Measurements from ENCODE around the gene ZDHHC4.
A peak's percentile ranks its signal among the peaks of the same experiment; 100 is the strongest.

Gene ZDHHC4

DNA sequence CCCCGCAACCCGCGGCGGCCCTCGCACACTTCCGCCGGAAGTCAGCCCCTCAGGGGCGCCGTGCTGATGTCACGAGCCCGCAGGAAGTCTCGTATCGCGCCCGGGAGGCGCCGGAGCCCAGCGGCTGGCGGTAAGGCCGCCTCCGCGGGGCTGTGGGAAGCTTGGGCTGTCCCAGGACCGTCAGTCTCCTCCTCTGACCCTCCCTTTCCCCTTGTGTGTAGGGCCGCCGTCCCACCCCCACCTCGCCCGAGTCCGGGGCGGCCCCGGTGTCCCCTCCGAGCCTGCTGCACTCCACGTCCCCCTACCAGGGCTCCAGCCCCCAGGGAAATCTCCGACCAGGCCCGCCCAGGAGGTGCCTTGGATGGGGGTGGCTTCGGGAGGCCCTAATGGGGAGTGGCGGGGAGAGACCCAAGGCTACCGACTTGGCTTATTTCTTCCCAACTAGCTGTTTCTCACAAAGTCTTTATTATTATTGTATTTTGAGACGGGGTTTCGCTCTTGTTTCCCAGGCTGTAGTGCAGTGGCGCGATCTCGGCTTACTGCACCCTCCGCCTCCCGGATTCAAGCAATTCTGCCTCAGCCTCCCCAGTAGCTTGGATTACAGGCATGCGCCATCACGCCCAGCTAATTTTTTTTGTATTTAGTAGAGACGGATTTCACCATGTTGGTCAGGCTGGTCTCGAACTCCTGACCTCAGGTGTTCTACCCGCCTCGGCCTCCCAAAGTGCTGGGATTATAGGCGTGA is at the start of gene ZDHHC4:
Gene ZDHHC4 (plus strand): TSS at position 86 of the 745 bp plus-strand sequence. CDS start 3,108 bp downstream, outside the sequence.
- DNase-seq, result peak; percentile 87

DNA sequence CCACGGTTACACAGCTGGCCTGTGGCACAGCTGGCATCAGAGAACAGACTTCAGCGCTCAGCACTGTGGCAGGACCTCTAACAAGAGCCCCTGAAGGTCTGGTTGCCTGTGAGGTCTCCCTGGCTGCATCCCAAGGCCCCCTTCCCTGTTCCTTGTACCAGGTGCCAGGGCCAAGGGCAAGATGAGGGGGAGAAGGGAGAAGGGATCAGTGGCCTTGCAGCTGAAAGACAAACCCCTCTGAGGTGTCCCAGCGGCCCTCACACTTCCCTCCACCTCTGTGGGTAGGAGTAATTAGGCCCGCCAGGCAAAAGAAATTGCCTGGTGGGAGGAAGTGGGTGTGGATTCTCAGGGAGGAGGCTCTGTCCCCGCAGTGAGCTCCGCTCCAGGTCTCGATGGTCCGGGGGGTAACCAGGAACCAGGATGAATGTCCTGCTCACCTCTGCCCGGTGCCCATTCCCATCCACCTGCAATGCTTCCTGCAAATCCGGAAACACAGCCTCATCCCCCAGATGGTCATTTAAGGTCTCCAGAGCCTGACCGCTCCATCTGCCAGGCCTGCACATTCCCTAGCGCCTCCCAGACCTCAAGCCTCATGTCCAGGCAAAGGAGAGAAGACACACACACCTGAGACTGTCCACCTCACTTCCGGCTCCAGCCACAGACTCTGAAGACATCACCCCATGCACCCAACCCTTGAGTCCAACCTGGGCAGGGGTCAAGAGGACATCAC is 48.7 kb upstream of the ZDHHC4 start:
- no peak for DNase-seq

DNA sequence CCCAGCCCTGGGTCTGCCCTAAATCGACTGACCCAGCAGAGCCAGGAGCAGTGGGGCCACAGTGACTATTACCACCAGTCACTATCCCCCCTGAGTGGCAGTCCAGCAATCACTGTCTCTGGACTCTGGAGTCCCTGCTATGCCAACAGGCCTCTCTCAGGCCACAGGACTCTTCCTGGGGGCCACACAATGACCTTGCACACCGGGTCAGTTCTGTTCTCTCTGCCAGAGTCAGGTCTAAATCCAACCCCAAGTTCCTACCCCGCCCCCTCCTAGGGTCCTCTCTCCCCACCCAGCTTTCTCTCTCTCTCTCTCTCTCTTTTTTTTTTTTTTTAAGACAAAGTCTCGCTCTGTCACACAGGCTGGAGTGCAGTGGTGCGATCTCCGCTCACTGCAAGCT is 47.6 kb upstream of the ZDHHC4 start:
- no peak for DNase-seq

DNA sequence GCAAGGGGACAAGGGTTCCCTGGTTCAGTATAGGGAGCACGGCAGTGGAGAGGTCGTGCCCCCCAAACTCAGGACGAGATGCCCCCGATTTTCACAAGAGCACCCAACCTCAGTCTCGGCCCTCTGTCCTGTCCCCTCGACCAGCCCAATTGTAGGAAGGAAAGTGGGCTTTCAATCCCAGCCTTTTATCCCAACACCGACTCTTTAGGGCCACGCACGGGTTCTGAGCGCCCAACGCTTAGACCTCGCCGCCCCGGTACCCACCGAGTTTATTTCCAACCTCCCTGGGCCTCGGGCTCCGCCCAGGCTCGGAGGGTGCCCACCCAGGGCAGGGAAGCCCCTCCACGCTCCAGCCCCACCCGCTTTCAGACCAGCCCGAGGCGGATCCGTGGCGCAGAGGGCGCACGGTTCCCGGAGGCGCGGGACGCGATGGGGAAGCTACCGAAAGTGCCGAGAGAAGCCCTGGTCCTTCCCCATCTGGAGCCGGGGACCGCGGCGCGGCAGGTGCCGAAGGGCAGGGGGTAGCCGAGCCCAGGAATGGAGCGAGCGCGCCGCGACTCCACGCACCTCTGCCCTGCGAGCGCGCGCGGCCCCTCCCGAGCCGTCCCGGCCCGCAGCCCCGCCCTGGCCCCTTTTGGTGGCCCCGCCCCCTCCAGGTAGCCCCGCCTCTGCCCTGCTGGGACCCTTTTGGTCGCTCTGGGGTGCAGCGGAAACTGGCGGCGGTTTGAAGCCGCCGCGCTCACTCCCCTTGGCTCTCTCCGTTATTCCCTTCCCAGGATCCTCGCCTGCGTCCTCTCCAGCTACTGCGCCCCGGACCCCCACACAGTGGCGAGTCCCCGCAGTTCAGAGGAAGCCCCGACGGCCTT is 46.4 kb upstream of the ZDHHC4 start:
- peak; percentile 67 for DNase-seq

DNA sequence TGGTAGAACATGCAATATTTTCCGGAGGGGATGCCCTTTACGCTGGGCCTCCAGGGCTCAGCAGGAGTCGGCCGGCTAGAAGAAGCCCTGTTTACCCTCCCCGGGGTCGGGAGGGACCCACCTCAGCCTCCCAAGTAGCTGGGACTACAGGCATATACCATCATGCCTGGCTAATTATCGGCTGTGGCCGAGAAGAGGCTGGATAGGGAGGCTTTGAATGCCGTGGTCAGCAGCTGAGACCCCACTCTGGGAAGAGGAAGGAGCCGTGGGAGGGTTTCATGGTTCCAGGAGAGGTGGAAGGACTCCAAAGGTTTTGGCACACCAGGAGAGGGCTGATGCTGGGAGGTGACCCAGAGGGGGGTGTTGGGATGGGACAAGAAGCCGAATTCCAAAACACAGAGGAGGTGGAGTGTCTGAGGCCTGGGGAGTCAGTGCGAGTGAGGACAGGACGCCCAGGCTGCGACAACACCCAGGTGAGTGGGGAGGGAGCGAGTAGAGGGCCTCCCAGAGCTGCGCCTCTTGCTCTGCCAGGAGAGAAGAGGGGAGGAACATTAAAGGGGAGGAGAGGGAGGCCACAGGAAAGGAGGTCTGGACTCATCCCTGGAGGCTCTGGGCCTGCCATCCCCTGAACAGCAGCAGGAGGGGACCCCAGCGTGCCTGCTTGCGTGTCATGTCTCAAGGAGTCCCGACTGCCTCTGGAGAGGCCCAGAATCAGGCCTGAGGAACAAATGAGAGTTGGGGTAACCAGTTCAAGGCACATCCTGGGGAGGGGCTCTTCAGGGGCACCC is 45.6 kb upstream of the ZDHHC4 start:
- no peak for DNase-seq

DNA sequence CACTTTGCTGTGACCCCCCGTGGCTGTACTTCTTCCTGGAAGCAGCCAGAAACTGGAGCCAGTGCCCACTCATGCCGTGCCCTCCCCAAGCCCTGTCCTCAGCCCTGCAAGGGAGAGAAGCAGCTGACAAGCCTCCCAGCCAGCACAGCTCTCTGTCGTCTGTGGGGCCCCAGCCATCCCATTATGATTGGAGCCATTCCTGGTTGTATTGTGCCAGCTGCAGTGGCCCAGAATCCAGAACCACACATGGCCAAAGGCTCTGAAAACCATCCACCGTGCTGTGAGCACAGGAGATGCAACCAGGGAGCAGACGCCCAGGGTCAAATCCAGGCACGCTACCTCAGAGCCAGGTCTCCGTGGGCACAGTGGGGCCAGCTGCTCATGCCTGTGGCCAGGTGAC is 44.7 kb upstream of the ZDHHC4 start:
- no peak for DNase-seq

DNA sequence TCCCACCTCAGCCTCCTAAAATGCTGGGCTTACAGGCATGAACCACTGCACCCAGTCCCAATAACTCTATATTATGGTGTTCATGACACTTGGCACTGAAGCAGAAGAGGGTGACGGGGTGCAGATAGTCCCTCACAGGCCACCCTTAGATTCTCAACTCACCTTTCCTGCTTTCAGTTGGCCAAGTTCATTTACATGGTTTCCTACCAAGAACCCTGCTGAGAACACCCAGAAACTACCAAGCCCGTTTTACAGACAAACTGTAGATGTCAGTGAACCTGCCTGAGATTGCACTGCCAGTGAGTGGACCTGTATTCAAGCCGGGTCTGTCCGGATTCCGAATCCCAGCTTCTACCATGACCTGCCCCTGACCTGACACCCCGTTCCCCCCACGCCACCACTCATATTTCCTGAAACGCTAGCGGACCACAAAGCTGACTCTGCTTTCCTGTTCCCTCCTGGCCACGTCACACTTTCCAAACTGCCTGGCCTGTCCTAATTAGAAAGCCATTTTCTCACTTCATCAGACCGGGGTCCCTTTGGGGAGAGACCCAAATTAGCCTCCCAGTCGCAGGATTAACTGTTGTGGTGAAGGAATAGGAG is 43.3 kb upstream of the ZDHHC4 start:
- no peak for DNase-seq

DNA sequence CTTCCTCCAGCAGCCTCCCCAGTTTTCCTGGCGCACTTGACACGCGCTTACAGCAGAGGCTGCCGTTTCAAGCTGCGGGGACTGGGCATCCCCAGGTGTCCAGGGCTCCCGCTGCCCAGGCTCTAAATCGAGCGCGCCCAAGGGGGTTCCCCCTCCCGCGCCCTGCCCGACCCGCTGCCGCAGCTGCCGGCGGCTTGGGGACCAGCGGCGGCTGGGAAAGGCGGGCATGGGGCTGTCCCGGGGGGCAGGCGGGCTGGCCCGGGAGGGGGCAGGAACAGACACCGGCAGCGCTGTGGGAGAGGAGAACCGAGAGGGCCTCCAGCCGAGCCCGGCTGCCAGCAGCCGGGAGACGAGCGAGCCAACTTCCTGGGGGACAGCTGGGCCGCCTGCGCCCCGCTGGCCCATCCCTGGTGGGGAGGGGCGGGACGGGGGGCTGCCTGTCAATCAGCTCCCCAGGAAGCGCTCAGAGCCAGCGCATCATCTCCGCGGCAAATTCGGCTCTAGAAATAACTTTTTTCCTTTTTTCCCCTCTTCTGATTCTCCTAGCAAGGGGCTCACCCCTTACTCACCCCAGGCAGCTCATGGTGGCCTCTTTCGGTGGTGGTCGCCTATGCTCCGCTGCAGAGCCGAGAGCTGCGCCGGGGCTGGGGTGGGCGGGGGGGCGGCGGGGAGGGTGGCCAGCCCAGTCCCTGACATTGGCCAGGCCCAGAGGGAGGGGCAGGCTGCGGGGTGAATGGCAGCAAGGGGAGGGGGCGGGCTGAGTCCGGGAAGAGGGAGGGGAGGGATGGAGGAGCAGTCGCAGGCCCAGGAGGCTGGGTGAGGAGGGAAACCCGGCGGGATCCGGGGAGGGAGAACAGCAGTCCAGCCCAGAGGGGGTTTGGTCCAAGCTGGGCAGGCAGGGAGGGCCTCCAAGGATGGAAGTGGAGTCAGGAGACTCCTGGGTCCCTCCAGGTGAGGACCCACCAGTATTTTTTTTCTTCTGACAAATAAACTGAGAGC is 40.7 kb upstream of the ZDHHC4 start:
- DNase-seq, result no peak

DNA sequence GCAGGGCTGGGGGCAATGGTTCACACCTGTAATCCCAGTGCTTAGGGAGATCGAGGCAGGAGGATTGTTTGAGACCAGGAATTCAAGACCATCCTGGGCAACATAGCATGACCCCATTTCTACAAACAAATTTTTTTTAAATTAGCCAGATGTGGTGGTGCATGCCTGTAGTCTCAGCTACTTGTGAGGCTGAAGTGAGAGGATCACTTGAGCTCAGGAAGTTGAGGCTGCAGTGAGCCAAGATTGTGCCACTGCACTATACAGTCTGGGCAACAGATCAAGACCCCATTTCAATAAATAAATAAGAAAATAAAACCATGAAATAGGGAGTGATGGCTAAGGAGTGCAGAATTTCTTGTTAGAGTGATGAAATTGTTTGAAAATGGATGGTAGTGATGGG is 34.9 kb upstream of the ZDHHC4 start:
- no peak for DNase-seq

DNA sequence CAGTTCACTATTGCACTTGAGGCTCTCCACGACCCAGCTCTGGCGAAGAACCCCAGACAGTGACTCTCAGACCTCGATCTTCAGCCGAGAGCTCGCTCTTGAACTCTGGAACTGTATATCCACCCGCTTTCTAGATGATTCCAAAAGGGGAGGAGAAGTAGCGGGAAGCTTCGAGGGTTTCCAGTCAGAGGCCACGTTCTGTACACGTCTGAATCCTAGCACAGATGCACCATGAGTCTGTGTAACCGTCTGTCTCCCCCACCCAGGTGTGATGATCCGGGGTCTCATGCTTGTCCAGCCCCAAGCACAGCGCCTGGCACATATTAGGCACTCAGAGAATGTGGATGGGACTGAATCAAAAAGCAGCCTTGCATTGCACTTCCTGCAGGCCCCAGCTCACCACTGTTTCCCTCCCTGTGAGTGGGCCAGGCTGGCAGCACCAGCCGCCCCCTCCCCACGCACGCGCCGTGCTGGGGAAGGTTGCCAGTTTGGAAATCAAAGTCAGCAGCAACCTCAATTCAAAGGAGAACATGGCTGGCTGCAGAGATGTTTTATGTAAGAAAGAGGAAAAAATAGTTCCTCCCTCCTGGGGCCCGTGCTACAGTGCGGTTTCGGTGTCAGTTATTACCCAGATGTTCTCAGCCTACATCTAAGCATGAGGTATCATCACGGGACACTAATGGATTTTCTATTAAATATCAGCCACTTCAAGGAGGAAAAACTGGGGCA is 31.7 kb upstream of the ZDHHC4 start:
- DNase-seq, result peak; percentile 10

DNA sequence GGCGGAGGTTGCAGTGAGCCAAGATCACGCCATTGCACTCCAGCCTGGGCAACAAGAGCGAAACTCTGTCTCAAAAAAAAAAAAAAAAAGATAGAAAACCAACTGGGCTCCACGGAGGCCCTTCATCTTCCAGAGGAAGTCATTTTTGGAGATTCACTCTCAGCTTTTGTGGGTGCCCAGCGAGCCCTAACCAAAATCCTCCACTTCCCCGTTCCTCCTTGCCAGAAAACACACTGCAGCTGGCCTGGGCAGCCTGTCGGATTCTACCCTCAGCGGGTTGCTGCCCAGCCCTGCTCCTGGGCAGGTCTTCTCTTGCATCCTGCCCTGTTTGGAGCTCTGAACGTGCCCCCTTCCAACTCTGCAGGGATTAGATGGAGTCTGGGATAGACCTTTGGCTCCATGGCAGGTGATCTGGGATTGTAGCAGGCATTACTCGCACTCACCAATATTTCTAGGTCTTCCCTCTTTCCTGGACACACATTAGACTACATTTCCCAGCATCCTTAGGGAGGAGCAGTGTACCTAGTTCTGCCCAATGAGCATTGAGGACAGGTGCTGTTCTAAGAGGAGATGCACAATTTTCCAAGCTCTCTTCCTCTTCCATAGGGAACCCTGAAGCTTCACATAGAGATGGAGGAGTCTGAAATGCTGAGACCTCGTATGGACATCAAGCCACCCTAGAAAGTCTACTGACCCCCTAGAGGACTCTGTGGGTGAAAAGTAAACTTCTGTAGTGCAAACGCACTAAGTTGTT is 30.6 kb upstream of the ZDHHC4 start:
- DNase-seq, result no peak

DNA sequence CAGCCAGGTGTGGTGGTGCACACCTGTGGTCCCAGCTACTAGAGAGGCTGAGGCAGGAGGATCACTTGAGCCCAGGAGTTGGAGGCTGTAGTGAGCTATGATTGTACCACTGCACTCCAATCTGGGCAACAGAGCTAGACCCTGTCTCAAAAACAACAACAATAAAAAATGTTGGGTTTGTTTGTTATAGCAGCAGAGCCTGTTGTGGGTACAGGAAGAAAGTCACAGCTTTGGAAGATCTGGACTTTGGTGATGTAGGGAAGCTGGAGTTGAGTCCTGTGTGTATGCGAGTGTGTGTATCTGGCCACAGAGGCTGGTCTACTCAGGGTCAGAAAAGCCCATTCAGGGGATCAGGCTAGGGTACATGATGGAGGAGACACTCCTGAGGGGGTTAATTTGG is 29.9 kb upstream of the ZDHHC4 start:
- no peak for DNase-seq

DNA sequence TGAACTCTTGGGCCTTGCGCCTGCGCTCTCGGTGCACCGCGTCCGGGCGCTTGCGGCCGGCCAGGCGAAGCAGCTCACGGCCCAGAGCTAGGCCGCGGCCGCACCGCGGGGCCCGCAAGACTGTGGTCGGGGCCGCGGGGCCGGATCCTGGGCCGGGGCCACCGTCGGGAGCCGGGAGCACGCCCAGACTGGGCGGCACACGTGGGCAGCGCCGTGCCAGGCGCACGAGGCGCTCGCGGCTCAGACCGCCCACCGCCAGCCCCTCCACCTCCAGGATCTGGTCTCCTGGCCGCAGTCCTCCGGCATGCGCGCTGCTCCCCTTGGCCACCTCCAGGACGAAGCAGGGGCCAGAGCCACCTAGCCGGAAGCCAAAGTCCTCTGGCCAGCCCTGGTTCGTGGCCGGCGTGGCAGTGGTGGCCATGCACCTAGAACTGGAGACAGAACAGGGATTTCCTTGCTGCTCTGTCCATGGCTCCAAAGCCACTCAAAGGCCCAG is 26.2 kb upstream of the ZDHHC4 start, which contains the start of gene GRID2IP:
Gene GRID2IP (minus strand): TSS at position 446 of the 496 bp plus-strand sequence. CDS start 25 bp downstream, at position 421.
- DNase-seq, result no peak

DNA sequence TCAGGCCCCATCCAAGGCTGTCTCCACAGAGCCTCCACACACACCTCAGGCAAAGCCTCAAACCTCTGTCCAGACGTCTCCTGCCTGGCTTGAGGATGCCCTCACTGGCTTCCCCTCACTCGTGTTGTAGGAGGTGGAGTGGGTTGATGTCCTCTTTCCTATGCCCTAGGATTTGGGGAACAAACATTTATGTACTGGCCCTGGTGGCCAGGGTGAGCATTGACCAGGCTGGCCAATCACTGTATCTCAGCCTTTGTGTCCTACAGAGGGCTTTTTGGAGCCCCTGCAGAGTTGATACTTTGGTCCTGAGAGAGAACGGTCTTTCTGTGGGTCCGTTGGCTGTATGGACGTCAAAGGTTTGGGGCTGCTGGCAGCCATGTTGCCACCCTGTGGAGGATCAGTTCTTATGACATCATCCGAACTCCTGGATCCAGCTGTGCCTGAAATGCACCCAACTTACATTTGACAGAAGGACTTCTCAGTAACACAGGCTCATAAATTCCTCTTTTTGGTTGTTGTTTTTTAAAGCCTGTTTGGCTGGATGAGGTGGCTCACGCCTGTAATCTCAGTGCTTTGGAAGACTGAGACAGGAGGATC is 23.7 kb upstream of the ZDHHC4 start:
- DNase-seq, result no peak

DNA sequence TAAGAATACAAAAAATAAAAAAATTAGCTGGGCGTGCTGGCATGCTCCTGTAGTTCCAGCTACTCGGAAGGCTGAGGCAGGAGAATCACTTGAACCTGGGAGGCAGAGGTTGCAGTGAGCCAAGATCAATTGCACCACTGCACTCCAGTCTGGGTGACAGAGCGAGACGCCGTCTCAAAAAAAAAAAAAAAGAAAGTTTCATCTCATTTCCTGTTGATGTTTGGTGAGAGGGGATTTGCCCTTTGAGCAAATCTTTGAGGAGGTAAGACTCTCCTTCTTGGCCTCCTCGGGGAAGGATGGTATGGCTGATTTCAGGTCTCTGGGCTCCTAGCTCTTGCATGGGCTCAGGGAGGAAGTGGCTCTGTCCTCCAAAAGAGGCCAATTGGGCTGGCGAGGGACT is 22.4 kb upstream of the ZDHHC4 start:
- DNase-seq, result no peak

DNA sequence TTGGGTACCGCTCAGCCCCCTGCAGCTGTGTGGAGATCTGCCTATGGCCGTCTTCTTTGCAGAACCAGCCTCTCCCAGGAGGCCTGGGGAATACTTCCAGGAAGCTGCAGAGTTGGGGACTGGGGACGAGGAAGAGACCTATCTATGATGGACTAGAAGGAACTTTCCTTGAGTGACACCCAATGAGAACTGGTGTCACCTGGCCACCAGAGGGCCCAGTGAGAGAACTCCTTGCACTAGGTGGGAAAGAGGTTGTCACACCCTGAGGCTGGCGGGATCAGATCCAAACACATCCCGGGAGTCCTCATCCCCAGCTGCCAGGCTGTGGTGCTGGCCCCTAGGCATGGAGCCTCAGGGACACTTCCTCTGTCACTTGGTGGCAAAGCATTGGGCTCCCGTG is 21.1 kb upstream of the ZDHHC4 start:
- DNase-seq, result no peak

DNA sequence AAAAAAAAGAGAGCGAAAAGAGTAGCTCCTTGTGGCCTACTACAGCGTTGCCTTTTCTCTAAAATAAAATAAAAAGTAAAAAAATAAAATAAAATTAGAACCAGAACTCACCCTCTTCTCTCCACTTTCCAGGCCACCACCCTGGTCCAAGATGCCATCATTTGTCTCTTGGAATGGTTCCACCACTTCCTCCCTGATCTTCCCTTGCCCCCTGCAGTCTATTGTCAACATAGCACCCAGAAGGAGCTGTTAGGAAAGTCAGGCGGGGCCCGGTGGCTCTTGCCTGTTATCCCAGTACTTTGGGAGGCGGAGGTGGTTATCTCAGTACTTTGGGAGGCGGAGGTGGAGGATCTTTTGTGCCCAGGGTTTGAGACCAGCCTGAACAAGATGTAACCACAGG is 18.4 kb upstream of the ZDHHC4 start:
- DNase-seq, result peak; percentile 23

DNA sequence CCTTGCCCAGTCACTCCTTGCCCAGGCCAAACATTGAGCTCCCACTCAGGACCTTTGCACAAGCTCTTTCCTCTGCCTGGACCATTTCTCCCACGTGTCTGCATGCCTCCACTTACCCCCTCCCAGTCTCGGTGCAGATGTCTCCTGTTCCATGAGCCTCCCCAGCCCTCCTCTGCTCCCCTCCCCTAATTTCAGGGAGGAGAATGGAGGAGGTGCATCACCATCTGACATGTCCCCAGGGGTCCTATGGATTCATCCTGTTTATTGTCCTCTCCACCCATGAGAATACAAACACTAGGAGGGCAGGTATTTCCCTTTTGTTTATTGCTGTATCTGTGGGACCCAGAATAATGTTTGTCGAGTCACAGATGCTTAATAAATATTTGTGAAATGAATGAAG is 17.4 kb upstream of the ZDHHC4 start:
- no peak for DNase-seq

DNA sequence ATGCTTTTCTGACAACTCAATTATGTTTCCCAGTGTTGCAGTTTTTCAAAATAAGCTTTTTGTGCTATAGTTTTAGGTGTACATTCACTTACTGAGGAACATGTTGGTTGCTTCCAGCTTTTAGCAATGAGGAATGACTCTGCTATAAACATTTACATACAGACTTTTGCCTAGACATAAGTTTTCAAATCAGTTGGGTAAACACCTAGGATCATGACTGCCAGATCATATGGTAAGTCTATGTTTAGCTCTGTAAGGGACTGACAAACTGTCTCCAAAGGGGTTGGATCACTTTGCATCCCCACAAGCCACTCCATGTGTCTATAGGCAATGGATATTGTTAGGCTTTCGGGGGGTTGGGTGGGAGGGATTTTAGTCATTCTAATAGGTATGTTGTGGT is 15.1 kb upstream of the ZDHHC4 start:
- no peak for DNase-seq
